Articular chondrocyte of knee joint (primary cell): ENCODE measurements around the gene AKR1C1. TPM values are rescaled to one million over a fixed set of nuclear protein-coding genes. Genes with fewer than 3 reads are reported as not detected.

Experiments
- small RNA-seq: library from RNA; depleted of rRNA; stranded (forward); fragments of <200 nt; gene quantifications from one replicate; pipeline ENCODE3, GENCODE V24; 2012
- total RNA-seq: library from RNA; depleted of rRNA; stranded (reverse); fragments of >200 nt; gene quantifications from 2 replicates; pipeline ENCODE4 v1.2.3, GENCODE V29; 2012

Gene AKR1C1
- total RNA-seq = 196 and 264 TPM in 2 replicates

DNA sequence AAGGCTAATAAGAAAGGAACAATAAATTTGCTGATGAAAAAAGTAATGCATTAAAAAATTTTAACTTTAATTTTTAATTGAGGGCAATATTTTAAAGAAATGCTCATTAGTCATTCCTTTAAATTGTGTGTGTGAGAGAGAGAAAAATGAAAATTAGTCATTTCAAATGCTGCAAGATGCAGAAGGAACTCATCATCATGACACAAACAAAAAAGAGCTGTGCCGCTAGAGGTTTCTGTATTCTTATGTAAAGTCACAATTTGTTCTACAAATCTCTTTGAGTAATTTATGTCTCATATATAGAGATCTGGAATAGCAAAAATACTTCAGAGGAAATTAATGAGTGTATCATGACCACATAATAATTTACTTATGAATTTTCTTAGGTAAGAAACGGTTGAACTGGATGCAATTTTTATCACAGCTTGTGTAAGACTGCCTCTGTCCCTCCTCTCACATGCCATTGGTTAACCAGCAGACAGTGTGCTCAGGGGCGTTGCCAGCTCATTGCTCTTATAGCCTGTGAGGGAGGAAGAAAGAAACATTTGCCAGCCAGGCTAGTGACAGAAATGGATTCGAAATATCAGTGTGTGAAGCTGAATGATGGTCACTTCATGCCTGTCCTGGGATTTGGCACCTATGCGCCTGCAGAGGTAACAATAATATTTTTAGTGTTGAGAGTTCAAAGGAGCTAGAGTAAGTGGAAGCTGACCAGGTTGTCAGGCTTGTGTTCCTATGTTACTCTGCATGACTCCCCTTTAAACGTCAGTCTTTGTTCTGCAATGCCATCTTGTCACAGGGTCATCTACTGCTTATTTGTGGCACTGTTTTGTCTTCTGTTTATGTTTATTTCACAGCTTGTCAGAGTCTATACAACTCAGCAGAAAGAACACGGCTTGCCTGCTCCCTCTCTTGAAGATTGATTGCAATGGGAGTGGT lies at the start of gene AKR1C1:
Gene AKR1C1 (plus strand): TSS at position 540 of the 939 bp plus-strand sequence. CDS start 30 bp downstream, at position 570.

DNA sequence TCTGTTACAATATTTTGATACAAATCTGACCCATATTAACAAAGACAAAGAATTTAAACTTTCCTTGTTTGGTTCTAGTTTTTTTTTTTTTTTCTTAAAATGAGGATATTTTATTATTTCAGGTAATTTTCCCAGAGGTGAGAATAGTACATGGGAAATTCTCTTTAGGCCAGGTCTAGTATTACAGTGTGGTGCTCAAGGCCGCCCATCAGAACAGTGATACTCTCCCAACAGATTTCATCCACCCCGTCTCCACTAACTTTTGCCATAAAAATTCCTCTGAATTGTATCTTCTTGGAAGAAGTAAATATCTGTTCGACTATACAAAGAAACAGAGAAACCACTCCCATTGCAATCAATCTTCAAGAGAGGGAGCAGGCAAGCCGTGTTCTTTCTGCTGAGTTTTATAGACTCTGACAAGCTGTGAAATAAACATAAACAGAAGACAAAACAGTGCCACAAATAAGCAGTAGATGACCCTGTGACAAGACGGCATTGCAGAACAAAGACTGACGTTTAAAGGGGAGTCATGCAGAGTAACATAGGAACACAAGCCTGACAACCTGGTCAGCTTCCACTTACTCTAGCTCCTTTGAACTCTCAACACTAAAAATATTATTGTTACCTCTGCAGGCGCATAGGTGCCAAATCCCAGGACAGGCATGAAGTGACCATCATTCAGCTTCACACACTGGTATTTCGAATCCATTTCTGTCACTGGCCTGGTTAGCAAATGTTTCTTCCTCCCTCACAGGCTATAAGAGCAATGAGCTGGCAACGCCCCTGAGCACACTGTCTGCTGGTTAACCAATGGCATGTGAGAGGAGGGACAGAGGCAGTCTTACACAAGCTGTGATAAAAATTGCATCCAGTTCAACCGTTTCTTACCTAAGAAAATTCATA lies 40.2 kb downstream of the AKR1C1 start, which contains the start of gene AKR1C2:
Gene AKR1C2 (minus strand): TSS at position 731 of the 903 bp plus-strand sequence. CDS start 22 bp downstream, at position 709.

Small RNAs within 50 kb of the gene (small RNA-seq; reads per million reads assigned to genes)
- gene RF00096 = not detected

Other genes starting within 250 kb of the AKR1C1 start
- 6.7 and 8.1 TPM in 2 replicates for gene AKR1E2, start 137.2 kb upstream of the AKR1C1 start, total RNA-seq
- gene AKR1C2, start 40.4 kb downstream of the AKR1C1 start, total RNA-seq = 139 and 215 TPM in 2 replicates
- gene AKR1C3, start 131.0 kb downstream of the AKR1C1 start, total RNA-seq = 107 and 148 TPM in 2 replicates
- gene AKR1C8, start 221.7 kb downstream of the AKR1C1 start, total RNA-seq = 0.22 TPM in 1 of 2 replicates, not detected in the other
- gene AKR1C4, start 233.4 kb downstream of the AKR1C1 start, total RNA-seq = not detected in 2 replicates